Amygdala (tissue), 56 donors: ENCODE data around the gene AFAP1.
"Not testable (repeated sequence)": the region's sequence is repeated elsewhere in the genome, so short reads cannot be mapped to it uniquely, and the experiment has no call there.

Experiments
- DNase-seq, 56 donors: peaks; one replicate each; lab custom pipeline; 2025; lab: John Stamatoyannopoulos, UW

The AFAP1 gene

DNA sequence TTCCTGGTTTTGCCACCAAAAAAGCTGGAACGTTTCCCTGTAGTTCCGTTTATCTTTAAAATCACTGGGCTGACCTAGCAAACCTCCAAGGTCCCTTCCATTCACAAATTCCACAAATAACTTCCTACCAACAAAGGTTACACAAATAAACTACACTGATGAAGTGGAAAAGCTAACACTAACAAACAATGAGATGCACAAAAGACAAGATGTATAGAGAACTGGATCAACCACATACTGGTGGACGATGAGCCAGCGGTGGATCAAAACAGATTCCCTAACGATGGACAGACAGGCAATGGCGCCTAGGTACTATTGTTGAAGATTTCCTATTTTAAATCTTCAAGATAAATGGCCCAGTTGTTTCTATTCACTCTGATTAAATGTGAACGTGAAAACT, 15.5 kb downstream of the AFAP1 start:
- no peak for DNase-seq

DNA sequence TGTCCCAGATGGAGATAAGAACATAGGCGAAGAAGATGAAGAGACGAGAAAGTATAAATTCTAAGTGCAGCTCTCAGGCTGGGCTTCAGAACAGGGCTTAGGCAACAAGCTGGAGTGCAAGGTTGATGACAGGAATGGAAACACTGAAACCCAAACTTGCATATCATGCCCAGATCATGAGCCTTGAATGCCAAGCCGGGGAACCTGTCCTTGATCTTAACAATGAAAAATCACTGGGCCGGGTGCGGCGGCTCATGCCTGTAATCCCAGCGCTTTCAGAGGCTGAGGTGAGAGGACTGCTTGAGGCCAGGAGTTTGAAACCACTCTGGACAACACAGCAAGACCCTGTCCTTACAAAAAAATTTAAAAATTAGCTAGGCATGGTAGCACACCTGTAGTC, 17.2 kb downstream of the AFAP1 start:
- no peak for DNase-seq

DNA sequence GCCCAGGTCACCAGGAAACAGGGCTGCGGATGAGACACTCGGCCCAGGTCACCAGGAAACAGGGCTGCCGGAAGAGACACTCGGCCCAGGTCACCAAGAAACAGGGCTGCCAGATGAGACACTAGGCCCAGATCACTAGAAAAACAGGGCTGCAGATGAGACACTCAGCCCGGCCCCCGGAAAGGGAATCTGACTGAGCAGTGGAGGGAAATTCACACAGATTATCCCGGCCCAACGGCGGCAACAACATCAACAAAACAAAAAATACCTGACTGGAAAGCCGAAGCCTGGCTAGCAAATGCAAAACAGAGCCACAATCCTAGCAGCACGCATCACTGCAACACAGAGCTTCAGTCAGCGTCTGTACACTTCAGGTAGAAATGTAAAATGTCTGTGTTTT, 20.7 kb downstream of the AFAP1 start:
- DNase-seq = no peak

DNA sequence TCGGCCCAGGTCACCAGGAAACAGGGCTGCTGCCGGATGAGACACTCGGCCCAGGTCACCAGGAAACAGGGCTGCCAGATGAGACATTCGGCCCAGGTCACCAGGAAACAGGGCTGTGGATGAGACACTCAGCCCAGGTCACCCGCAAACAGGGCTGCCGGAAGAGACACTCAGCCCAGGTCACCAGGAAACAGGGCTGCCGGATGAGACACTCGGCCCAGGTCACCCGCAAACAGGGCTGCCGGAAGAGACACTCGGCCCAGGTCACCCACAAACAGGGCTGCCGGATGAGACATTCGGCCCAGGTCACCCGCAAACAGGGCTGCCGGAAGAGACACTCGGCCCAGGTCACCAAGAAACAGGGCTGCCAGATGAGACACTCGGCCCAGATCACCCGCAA, 21.5 kb downstream of the AFAP1 start:
- not testable (repeated sequence) for DNase-seq

DNA sequence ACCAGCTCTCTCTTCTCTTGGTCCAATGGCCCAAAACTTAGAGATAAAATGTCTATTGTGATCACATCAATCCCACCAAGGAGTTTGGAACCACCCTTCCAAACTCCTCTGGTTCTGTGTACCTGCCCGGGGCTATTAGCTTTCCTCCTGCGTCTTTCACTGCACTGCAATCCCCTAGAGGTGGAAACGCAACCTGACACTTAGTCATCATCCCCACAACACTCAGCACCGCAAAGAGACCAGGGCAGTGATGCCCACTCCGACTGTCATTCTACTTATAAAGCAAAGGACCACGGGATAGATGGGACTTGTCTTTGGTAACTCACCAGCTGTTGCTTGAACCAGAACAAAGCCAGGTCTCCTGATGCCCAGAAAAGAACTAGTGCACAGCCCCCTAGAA, 22.0 kb downstream of the AFAP1 start:
- DNase-seq = no peak

DNA sequence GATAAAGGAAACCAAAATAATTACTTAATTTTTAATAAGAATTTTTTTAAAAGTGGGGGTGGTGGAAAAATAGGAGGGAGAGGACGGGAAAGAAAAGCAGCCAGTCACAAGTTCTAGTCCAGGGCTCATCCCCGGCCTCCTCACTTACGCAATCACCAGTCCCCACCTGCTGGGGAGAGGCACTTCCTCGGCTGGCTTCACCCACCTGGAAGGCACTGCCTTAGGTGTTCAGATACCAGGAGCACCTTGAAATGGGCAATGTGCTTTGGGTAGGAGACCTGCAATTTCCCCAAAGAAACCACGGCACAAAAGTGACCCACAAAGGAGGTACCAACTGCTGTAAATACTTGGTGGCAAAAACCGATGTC, 23.8 kb downstream of the AFAP1 start:
- no peak for DNase-seq

DNA sequence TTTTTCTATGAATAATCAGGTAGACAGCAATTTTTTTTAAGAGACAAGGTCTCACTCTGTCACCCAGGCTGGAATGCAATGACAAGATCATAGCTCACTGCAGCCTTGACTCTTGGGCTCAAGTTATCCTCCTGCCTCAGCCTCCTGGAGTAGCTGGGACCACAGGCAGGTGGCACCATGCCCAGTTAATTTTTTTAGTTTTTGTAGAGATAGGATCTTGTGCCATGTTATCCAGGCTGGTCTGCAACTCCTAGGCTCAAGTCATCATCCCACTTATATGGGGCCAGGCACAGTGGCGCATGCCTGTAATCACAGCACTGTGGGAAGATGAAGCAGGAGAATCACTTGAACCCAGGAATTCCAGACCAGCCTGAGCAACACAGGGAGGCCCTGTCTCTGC, 26.8 kb downstream of the AFAP1 start:
- no peak for DNase-seq

DNA sequence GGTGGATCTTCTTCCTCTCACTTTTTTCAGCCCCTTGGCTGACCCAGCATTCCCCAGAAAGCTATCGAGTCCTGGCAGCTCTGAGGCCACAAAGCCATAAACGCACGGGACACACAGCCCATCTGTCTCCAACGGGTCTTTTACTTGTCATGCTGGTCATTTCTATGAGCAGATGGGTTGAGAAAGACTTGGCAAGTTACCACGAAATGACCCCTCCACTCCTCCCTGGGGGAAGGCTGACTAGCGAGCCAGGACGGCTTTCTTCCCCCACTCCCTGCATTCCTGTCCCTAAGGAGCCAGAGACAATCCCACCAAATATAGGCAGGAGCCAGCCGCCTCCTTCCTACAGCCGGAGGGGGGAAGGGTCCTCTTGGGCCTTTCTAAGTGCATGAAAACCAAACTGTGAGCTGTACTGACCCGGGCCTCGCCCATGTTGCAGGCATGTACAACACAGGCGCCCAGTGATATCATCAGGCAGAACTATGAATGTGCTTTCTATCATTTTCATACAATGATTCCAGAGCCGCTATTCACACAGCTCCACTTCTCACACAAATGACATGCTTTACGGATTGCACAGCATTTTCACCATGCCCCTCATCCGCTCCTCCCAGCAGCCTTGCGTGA, 28.6 kb downstream of the AFAP1 start:
- DNase-seq = no peak

DNA sequence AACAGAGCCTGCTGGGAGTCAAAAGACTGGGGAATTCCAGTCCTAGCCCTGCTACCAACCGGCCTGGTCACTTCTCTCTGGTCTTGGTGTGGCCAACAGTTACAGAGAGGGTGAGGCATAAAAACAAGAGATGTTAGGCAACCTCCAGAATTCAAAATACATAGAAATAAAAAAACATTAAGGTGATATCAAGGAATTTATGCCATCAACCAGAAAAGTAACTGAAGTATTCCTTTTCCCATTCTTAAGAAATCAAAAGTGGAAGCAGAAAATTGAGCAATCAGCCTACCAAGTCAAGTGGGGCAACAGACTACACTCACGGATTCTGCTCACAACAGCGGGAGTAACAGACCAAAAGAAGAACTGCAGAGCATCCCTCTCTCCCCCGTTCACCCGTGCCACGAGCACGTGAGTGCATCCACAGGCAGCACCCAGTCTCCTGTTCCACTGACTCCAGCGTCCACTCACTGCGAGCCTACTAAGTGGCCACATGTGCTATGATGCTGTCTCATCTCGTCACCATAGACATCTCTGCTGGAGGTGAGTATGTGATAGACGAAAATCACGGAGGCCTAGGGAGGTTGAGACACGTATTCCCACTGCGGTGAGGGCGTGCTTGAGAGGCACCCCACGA, 29.3 kb downstream of the AFAP1 start:
- no peak for DNase-seq

DNA sequence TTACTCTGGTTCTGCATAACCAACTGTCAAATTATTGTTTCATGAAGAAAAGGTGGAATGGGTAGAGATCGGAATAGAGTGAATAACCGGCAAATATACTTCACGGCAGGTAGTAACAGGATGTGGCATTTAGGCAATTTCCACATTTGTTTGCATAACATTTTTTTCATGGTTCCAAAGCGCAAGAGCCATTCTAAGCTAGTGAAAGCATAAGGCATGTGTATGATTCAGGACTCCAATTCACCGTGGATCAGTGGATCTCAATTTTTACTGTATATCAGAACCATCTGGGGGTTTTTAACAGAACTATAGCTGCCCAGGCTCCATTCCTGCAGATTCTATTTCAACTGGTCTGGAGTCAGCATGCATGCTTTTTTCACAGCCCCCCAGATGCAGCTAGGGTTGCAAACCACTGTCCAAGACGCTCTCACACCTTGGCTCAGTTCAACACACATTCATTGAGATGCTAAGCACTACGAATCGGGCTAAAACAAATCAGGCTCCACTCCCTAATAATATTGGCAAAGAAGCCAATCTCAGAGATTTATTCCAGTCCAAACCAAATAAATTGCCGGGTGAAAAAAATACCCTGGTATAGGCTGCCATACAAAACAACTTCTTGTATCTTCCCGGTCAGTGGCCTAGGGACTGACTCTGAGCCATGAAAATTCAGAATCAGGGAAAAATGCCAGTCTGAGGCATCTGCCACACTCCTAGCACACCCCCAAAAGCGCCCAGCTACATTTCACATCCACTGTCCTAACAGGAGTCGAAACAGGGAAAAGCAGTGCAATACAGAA, 30.0 kb downstream of the AFAP1 start:
- DNase-seq = no peak

DNA sequence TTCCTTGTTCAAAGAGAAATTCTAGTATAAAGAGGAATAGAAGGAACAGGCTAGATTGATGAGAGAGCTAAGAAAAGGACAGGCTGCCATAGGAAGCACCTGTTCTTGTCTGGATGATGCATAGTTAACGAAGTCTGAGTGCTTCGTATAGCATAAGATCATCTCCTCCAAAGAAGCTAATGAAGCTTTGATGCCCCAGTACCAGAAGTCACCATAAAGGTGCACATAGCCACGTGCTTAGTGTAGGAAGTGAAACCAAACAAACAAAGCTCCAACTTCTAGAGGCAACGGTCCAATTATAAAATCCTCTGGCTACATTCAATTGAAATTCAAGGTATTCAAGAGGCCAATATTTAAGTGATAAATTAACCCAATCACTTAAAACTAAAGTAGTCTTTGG, 31.0 kb downstream of the AFAP1 start:
- DNase-seq = no peak

DNA sequence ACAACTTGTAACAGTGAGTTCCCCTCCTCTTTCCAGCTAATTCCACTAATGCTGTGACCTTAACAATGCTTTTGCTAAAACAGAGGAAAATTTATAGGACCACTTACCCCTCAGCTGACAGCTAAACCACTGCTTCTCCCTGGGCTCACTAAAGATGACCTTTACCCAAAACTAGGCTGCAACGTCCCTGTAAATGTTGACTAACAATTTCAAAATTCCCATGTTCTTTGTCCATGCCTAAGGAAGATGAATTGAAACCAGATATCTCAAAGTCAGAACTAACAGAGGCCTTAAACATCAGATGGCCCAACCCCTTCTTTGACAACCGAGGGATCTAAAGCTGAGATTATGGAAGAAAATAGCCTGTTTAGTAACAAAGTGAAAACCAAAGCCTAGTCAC, 32.5 kb downstream of the AFAP1 start:
- DNase-seq = no peak

DNA sequence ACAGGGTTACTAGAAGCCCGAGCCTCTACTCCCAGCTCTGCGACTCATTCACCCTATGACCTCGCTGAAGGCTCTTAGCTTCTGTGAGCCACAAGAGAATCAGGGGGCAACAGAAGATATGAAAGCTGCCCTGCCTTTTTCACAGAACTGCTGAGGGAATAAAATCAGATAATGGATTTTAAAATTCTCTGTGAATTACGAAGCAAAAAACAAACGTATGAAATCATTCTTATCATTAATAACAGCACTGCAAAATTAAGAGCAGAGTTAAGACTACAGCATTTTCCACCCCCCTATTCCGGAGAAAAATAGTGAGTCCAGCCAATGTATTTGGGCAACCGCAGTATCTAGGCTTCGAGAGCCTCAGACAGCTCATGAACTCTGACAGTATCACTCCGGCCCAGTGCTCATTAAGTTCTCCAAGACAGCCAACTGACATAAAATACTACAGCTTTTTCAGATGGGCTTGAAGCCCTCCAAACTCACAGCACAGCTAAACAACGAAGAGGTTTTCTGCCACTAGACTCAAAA, 33.4 kb downstream of the AFAP1 start:
- DNase-seq = no peak

DNA sequence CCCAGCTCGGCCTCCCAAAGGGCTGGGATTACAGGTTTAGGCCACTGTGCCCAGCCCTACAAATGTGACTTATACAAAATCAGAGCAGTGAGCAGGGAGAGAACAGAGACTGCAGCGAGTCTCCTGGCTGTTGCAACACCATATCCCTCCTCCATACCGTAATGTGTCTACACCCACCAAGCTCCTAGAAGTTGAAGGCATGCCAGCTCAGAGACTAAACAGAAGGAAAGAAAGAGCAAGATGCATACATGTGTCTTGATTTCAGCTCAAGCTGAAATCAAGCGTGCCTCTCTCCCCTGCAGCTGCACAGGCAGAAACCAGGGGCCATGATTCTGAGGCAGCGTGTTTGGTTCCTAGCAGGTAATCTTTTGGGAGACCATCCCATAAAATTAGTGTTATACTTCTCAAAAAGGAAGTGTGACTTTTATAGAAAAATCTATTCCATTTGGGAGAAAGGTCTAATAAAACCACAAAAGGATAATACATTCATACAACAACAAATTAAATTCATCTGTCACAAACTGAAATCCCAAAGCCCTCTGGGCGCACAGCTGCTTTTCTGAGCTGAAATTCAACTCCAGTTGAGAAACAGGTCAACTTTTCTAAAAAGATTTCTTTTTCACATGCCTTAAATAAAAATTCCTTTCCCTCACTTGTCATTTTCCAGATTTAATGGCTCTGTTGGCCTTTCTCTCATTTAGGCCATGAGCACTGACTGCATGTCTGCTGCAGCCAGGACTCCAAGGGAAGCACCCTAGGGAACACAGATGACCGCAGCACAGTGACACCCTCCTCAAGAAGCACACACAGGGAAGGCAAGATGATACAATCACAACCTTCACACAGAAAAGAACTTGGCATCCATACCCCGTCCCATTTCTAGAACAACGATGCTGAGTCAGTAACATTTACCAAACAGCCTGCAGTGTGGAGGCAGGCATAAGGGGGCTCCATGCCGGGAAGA, 34.4 kb downstream of the AFAP1 start:
- peak in 5 of 56 donors; percentile 28 to 52 (median 32) for DNase-seq

DNA sequence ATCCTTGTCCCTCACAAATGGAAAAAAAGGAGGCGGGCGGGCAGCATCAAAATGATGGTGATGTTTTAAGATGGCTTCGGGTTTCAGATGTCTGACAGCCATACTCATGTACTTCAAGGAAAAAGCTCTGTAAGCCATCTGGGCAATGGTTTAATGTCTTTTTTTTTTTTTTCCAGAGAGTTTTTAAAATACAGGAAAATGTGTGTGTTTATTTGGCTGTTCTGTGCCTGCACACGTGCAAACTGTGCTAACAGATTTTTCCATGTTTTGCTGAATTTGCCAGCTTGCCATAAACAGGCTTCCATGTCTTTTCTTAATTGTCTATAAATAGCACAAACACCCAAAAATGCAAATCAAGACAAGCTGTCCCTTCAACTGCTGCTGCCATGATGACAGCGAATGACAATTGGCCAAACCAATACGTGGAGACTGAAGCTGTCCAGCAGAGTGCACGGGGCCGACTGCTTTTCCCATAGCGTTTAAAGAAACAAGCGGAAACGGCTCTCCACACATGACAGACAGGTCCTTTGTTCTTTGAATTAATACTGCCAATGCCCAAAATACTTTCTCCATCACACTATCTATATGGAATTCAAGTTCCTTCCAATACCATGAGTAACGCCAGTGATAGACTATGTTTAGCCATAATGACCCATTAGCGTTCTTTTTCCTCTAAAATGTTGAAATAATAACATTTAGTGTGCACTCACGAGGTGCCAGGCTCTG, 35.7 kb downstream of the AFAP1 start:
- peak in 5 of 56 donors; percentile 16 to 39 (median 29) for DNase-seq

DNA sequence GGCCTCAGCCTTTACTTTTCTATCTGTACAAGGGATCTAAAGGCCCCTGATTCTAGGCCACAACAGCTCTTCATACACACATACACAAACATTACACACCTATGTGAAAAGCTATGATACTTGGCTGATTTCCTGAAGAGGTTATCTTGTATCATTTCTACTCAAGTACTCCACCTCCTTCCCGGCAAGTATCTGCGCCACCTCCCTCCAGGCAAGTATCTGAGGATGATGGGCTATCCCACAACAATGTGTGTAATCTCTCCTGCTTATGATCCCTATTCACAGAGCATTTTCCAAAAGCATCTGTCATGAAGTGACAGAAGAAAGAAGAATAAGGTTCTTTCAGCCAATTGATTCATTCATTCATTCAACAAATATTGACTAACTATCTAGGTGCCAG, 36.8 kb downstream of the AFAP1 start:
- DNase-seq = no peak

DNA sequence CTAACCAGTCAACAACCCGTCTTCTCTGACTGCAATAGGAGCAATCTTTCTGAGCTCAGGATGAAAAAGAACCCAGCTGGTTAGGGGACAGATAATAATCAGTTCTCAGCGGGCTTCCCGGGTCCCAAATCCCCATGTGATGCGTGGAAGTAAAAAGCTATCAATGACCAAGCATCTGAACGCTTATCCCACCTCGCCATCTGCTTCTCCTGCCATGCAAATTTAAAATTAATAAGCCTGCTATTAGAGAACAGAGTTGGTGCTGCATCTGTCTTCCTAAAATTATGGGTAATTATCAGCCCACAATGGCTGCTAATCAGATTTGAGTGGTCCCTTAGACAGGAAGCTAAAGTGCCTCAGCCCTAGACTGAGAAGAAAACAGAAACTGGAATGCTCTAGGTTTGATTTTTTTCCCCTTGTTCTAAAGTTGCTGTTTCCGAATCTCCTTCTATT, 37.5 kb downstream of the AFAP1 start:
- DNase-seq = peak in 1 of 56 donors; percentile 38

DNA sequence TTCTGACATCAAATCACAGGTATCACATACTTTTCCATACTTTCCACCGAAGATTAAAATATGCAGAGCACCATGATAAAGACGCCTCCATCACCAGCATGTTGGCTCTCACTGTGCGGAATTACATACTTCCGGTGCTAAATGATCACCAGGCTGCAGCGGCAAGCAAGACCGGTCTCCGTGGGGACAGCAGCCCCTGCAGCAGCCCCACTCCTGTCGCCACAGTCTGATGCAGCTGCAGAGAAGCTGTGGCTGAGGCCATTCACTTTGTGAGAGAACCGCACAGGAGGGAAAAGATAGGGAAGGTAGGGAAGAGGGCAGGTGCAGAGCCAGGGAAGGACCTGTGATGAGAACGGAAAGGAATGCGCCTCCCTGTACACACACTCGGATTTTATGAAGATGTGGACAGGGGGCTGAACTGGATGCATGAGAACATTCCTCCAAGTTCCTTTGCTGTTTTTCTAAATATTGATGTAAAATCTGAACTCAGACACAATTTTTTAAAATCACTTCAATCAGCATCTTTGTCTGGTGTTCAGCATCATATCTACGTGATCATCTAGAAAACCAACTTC, 38.3 kb downstream of the AFAP1 start:
- no peak for DNase-seq

DNA sequence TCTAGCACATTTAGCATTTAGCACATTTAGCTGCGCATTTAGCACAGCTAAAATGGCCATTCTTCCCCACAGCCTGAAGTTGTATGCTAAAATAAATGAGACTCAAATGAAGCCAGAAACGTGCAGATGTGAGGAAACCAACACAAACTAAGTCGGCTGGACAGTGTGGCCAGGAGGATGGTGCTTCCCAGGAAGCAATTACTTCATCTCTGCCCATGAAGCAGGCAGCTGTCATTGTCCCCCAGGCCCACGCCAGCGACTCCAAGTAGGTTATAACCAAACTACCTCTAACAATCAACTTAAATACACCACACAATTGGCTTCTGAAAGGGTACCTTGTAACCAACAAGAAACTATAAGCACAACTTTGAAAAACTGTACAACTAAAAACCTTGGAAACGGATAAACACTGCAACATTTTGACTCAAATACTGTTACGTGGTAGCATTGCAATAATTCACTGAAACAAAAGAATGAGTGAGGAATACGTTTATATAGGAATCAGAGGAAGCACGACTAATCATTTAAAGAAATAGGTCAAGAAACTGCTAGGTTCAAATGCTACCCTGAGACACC, 39.2 kb downstream of the AFAP1 start:
- DNase-seq = no peak
